Measurements from ENCODE around the gene ZNF845. TPM values are rescaled to one million over a fixed set of nuclear protein-coding genes. Genes with fewer than 3 reads are reported as not detected.
"Not testable (repeated sequence)": the region's sequence is repeated elsewhere in the genome, so short reads cannot be mapped to it uniquely, and the experiment has no call there.

The ZNF845 gene
- polyA plus RNA-seq, 3 donors: 7.7 to 9.8 (median 8.1) TPM

DNA sequence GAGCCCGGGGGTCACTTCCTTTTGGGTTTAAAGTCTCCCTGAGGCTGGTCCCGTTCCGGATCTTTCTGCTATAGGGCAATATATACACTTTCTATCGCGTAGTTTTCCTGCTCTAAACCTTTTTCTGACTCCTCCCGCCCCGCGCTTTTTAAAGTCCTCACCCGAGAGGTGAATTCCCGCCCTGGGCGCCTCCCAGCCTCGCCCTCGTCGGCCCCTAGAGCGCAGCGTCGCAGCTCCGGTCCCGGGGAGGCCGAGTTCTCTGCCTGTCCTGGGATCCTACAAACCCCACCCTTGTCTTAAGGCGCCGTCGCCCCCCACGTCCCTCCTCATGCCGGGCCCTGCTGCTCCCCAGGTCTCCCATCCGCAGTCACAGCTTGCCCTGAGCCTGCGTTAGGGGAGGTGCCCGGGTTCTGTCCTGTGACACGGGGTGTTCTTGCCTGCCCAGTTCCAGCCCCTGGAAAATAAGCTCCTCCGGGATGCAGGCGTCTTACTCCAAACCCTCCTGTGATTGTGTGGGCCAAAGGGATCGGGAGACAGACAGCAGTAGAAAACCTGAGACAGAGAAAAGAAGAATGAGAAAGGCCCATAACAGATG is 32.4 kb downstream of the ZNF845 start:
- peak; percentile 14 for DNase-seq

GRCh38 chr19:53372196-53372595 is 38.6 kb downstream of the ZNF845 start:
- no peak for DNase-seq

DNA sequence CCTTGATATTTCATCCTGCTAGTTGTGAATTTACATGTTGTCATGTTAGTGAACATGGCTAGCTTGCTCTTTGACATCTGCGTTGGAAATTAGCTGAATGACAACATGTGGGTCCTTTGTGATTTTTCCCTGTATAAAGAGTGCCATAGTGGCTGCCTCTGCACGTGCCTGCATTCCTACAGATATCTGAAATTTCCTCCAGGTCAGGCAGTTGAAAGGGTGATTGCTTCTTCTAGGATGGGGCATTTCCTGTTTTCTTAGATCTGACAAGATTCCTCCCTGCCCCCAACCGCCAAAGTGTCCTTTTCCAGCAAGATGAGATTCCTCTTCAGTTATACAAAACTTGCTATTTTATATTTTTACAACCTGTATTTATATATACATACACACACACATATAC is 40.7 kb downstream of the ZNF845 start:
- no peak for DNase-seq

- DNase-seq: no peak
Observed at GRCh38 chr19:53374743-53375142, 41.2 kb downstream of the ZNF845 start.

- no peak for DNase-seq
Observed at GRCh38 chr19:53381376-53381775, 47.8 kb downstream of the ZNF845 start.

- DNase-seq: no peak
Observed at GRCh38 chr19:53388168-53388567, 54.6 kb downstream of the ZNF845 start.

DNA sequence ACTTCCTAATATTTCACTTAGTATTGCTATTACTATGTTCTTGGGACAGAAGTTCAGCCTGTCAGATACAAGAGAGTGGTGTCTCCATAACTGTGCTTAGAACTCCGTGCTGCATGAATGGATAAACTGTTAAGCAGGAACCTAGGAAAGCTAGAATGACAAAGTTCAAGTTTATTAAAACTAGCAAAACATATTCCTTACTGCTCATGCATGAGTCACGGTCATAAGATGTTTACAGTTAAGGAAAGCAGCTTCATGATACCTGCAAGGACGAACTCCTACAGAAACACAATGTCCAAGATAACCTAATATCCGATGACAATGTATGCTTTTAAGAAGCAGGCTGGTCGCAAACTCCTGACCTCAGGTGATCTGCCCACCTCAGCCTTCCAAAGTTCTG is 55.4 kb downstream of the ZNF845 start:
- DNase-seq: no peak

DNA sequence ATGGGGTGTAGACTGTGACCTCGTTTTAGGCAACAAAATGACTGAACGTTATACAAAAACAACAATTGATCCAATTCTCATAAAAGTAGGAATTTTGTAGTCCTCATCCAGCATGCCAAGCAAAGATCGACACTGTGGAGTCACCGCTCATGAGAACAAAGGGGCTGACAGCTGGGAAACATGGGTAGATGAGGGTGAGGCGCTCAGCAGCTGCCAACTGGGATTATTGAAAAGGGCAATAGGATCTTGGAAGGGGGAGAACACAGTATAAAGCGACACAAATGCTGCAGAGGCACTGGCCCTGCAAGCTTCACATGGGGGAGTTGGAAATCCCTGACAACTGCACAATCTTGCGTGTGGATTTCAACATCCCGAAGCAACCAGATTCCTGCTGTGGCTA is 56.0 kb downstream of the ZNF845 start:
- DNase-seq: no peak

- DNase-seq: no peak
Observed at GRCh38 chr19:53389978-53390377, 56.4 kb downstream of the ZNF845 start.

DNA sequence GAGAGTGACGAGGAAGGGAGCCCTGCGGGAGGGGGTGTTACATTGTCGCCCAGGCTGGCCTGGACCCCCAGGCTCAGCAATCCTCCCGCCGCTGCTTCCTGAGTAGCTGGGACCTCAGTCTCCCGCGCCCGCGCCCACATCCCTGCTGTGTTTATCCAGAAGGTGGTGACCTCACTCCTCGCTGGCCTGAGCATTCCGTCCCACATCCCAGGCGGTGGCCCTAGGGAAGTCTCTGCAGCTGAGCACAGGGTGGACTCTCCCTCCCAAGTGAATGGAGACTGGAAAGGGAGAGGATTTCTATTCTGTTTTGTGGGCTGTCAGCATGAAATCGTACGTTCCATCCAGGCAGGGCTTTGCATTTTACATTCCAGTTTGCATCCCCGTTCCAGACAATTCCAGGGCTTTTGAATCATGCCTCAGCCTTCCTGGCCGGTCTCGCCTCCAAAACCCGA is 61.0 kb downstream of the ZNF845 start:
- peak; percentile 45 for DNase-seq

- peak; percentile 92 for DNase-seq
Observed at GRCh38 chr19:53394974-53395839, 61.7 kb downstream of the ZNF845 start, which contains the start of gene ZNF765. TSS of gene ZNF765 (plus strand) at chr19:53395149. CDS start at chr19:53398016, 2,867 bp downstream.

DNA sequence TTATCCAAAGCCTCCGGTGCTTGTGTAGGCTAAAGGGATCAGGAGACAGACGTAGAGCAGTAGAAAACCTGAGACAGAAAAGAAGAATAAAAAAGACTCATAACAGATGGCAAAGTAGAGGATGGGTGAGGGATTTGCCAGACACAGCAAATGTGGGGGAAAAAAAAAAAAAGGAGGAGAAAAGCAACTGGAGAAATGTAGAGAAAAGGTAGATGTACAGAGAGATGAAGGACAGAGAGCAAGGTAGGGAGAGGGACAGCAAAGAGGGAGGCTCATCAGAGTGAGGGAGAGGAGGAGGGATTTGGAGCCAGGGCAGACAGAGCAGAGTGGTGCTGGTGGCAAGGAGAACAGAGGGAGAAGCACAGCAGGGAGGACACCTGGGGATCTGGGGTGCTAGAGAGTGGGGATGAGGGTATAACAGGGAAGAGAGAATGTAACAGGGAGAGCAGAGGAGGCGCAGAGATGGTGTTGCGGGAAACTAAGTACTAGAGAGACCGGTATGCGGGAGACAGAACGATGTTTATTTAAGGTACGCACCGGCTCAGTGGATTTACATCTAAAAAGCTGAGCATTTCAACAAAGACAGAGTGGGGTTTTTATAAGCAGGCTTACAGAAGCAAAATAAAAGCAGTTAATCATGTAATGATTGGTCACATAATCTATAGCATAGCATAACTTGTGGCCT is 62.4 kb downstream of the ZNF845 start:
- not testable (repeated sequence) for DNase-seq

GRCh38 chr19:53396525-53396868 is 62.9 kb downstream of the ZNF845 start:
- DNase-seq: no peak

- DNase-seq: not testable (repeated sequence)
Observed at GRCh38 chr19:53397918-53398317, 64.4 kb downstream of the ZNF845 start.

Other genes with a start within 250 kb of the ZNF845 start
- gene ZNF160, start 230.3 kb upstream of the ZNF845 start, polyA plus RNA-seq (ENCODE audit: insufficient read length in 3 of 3): 10 to 100 TPM; 32.7 to 90.1 (median 64.5) TPM
- 10 to 100 TPM; 22.0 to 27.9 (median 24.5) TPM for gene ZNF415, start 200.8 kb upstream of the ZNF845 start, polyA plus RNA-seq (ENCODE audit: insufficient read length in 3 of 3)
- gene ZNF347, start 174.7 kb upstream of the ZNF845 start, polyA plus RNA-seq (ENCODE audit: insufficient read length in 3 of 3): 10 to 100 TPM in 2 of 3 donors, 1 to 10 TPM in 1; 8.6 to 18.0 (median 13.4) TPM
- gene ZNF665, start 140.4 kb upstream of the ZNF845 start, polyA plus RNA-seq (ENCODE audit: insufficient read length in 3 of 3): 10 to 100 TPM in 1 of 3 donors, 1 to 10 TPM in 2; 6.0 to 10.7 (median 9.7) TPM
- gene ZNF677, start 78.9 kb upstream of the ZNF845 start, polyA plus RNA-seq (ENCODE audit: insufficient read length in 3 of 3): 10 to 100 TPM; 37.9 to 58.8 (median 55.3) TPM
- gene VN1R2, start 75.5 kb upstream of the ZNF845 start, polyA plus RNA-seq (ENCODE audit: insufficient read length in 3 of 3): not detected
- not detected for gene VN1R4, start 66.0 kb upstream of the ZNF845 start, polyA plus RNA-seq (ENCODE audit: insufficient read length in 3 of 3)
- gene ZNF525, start 32.0 kb downstream of the ZNF845 start, polyA plus RNA-seq (ENCODE audit: insufficient read length in 3 of 3): 10 to 100 TPM; 10.8 to 17.7 (median 13.4) TPM
- 10 to 100 TPM in 2 of 3 donors, 1 to 10 TPM in 1; 9.5 to 17.3 (median 12.6) TPM for gene ZNF765, start 61.4 kb downstream of the ZNF845 start, polyA plus RNA-seq (ENCODE audit: insufficient read length in 3 of 3)
- gene ZNF761, start 98.2 kb downstream of the ZNF845 start, polyA plus RNA-seq (ENCODE audit: insufficient read length in 3 of 3): 10 to 100 TPM; 11.7 to 18.9 (median 13.6) TPM
- gene ZNF813, start 134.0 kb downstream of the ZNF845 start, polyA plus RNA-seq (ENCODE audit: insufficient read length in 3 of 3): 1 to 10 TPM; 5.7 to 8.0 (median 5.9) TPM
- gene ZNF331, start 204.4 kb downstream of the ZNF845 start, polyA plus RNA-seq (ENCODE audit: insufficient read length in 3 of 3): 10 to 100 TPM; 14.4 to 23.7 (median 22.4) TPM